Measurements from ENCODE around the gene GCN1. TPM values are rescaled to one million over a fixed set of nuclear protein-coding genes. Genes with fewer than 3 reads are reported as not detected.

Gene GCN1
- total RNA-seq, 6 experiments from 2014 or later, result 76.5 to 102 (median 83.1) TPM

GRCh38 chr12:120183211-120183631 lies 11.3 kb downstream of the GCN1 start:
- Mint-ChIP-seq H3K36me3 (ENCODE audit: low read depth) (peaks cover 47% of the 10 kb centered on the region), H3K27ac (peak overlapping the region; percentile 70)

GRCh38 chr12:120181991-120182631 lies 12.4 kb downstream of the GCN1 start:
- Mint-ChIP-seq H3K27me3 (ENCODE audit: insufficient read depth) (no peaks in the 10 kb centered on the region; the same call in 1 of the 2 replicates), H3K4me1 (ENCODE audit: low read depth) (peaks cover 31% of the 10 kb centered on the region), H3K4me3 (no peak overlapping the region; the same call in 1 of the 2 replicates), H3K36me3 (ENCODE audit: low read depth) (peaks cover 57% of the 10 kb centered on the region), H3K9me3 (no peaks in the 10 kb centered on the region), H3K27ac (peak overlapping the region; percentile 70)
- peak; percentile 40 for DNase-seq
- peak; percentile 25; the same call in 1 of the 2 replicates for TF ChIP-seq CTCF (IDR thresholded peaks at IDR 0.05)

More at GRCh38 chr12:120183211-120183631, 11.3 kb downstream of the GCN1 start:
- Mint-ChIP-seq H3K4me3 (no peak overlapping the region; the same call in 1 of the 2 replicates), H3K27me3 (ENCODE audit: insufficient read depth) (peaks cover 2% of the 10 kb centered on the region; the same call in 1 of the 2 replicates), H3K9me3 (no peaks in the 10 kb centered on the region), H3K4me1 (ENCODE audit: low read depth) (peaks cover 31% of the 10 kb centered on the region)
- peak; percentile 73 for DNase-seq
- no peak for TF ChIP-seq CTCF (IDR thresholded peaks at IDR 0.05)

DNA sequence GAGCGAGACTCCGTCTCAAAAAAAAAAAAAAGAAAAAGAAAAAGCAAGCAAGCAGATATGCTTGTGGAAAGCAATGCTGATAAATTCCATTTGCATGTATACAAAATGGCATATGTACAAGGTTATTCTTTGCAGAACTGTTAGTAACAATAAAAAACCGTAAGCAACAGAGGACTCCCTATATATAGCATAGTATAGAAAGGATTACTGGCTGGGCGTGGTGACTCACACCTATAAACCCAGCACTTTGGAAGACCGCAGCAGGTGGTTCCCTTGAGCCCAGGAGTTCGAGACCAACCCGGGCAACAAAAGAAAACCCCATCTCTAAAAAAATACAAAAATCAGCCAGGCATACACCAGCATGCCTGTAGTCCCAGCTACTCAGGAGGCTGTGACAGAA lies 13.5 kb downstream of the GCN1 start:
- no peaks in the 10 kb centered on the region; the same call in 1 of the 2 replicates for H3K27me3 Mint-ChIP-seq (ENCODE audit: insufficient read depth)
- TF ChIP-seq CTCF (IDR thresholded peaks at IDR 0.05), result no peak

DNA sequence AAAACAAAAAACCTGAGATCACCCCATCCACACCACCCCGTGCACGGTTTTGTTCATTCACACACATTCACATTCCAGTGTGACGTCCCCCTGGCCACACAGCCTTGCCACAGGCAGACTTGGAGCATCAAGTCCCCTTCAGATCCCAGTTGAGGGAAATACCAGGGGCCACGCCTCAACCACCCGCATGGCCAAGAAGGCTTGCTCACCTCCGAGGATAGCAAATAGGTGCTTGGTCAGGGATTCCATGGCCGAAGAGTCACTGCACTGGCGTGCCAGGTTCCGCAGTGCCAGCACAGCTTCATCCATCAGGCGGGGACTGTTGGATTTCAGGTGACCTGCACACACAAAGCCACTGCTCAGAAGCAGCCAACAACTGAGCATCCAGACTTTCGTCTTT lies 19.0 kb downstream of the GCN1 start:
- H3K9me3 Mint-ChIP-seq, result no peaks in the 10 kb centered on the region
- DNase-seq, result no peak
- no peaks in the 10 kb centered on the region; the same call in 1 of the 2 replicates for H3K4me1 Mint-ChIP-seq (ENCODE audit: low read depth)
- no peak overlapping the region; the same call in 1 of the 2 replicates for H3K27ac Mint-ChIP-seq
- peaks cover 2% of the 10 kb centered on the region for H3K27me3 Mint-ChIP-seq (ENCODE audit: insufficient read depth)
- H3K36me3 Mint-ChIP-seq (ENCODE audit: low read depth), result peaks cover 44% of the 10 kb centered on the region
- no peak for TF ChIP-seq CTCF (IDR thresholded peaks at IDR 0.05)
- no peak overlapping the region for H3K4me3 Mint-ChIP-seq

More for the DNA sequence above, 13.5 kb downstream of the GCN1 start:
- H3K9me3 Mint-ChIP-seq, result no peaks in the 10 kb centered on the region
- no peak overlapping the region for H3K27ac Mint-ChIP-seq
- peaks cover 50% of the 10 kb centered on the region for H3K36me3 Mint-ChIP-seq (ENCODE audit: low read depth)
- H3K4me3 Mint-ChIP-seq, result no peak overlapping the region
- DNase-seq, result no peak
- peaks cover 31% of the 10 kb centered on the region for H3K4me1 Mint-ChIP-seq (ENCODE audit: low read depth)

DNA sequence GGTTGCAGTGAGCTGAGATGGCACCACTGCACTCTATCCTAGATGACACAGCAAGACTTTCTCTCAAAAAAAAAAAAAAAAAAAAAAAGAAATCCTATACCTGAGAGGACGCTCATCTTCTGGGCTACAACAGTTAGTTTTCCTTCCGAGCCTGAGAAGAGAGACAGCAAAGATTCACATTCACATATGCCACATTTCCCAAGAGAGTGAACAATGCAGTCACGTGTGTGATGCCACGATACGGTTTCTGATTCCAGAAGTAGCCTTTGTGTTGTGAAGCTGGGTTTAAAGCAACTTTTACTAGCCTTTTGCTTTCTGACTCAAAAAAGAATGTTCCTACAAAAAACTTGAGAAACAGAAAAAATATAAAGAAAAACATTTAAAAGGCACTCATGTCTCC lies 19.5 kb downstream of the GCN1 start:
- Mint-ChIP-seq H3K36me3 (ENCODE audit: low read depth) (peaks cover 47% of the 10 kb centered on the region), H3K9me3 (no peaks in the 10 kb centered on the region), H3K4me1 (ENCODE audit: low read depth) (peaks cover 4% of the 10 kb centered on the region; the same call in 1 of the 2 replicates), H3K4me3 (no peak overlapping the region), H3K27ac (no peak overlapping the region), H3K27me3 (ENCODE audit: insufficient read depth) (peaks cover 2% of the 10 kb centered on the region)
- no peak for TF ChIP-seq CTCF (IDR thresholded peaks at IDR 0.05)
- no peak for DNase-seq
